ENCODE measurements around the gene UBE2O.

The UBE2O gene

GRCh38 chr17:76472258-76472645, 19.3 kb upstream of the UBE2O start:
- H3K4me3 ChIP-seq (replicated peaks in 1 of 2; ENCODE audit: low read depth in 2 of 2, low read length in 2 of 2): no peak overlapping the region
- TF ChIP-seq CTCF (IDR thresholded peaks at IDR 0.05; ENCODE audit: low read depth, low read length): no peak

DNA sequence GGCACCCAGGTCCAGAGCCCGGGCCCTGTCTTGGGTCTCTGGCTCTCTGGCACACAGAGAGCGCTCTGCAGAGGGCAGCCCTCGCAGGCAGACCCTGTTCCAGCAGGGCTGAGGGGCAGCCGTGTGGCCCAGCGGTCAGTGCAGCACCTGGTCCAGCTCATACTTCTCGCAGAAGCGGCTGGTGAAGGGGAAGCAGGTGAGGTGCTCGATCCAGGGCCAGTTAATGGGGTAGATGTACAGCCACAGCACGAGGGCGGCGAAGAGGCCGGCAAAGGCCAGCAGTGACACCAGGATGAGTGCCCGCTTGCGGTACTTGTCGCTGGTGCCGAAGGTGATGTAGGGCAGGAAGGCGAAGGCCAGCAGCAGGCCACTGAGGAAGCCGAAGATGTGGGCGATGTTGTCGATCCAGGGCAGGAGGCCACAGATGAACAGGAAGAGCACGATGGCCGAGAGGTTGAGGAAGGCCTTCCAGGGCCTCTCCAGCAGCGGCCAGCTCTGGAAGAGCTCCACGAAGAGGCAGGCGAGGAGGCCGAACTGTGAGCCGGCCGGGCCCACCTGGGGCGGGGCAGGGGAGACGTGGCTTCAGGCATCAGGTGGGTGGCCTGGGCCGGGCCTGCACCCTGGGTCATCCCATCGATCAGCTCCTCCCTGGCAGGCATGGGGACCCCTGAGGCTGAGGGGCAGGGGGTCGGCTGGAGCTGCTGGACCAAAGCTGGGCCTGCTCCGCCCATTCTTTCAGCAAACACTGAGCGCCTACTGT, 18.7 kb upstream of the UBE2O start:
- TF ChIP-seq CTCF (IDR thresholded peaks at IDR 0.05; ENCODE audit: low read depth, low read length): no peak
- H3K4me3 ChIP-seq (replicated peaks in 1 of 2; ENCODE audit: low read depth in 2 of 2, low read length in 2 of 2): no peak overlapping the region
- no peak for DNase-seq (ENCODE audit: low read depth in 2 of 2)

More at GRCh38 chr17:76472258-76472645, 19.3 kb upstream of the UBE2O start:
- no peak for DNase-seq (ENCODE audit: low read depth in 2 of 2)

GRCh38 chr17:76469991-76470739, 17.2 kb upstream of the UBE2O start:
- H3K4me3 ChIP-seq (replicated peaks in 1 of 2; ENCODE audit: low read depth in 2 of 2, low read length in 2 of 2): no peak overlapping the region
- no peak for DNase-seq (ENCODE audit: low read depth in 2 of 2)
- TF ChIP-seq CTCF (IDR thresholded peaks at IDR 0.05; ENCODE audit: low read depth, low read length): no peak

- no peak for DNase-seq (ENCODE audit: low read depth in 2 of 2)
- no peak for TF ChIP-seq CTCF (IDR thresholded peaks at IDR 0.05; ENCODE audit: low read depth, low read length)
- H3K4me3 ChIP-seq (replicated peaks in 1 of 2; ENCODE audit: low read depth in 2 of 2, low read length in 2 of 2): no peak overlapping the region
Measured at GRCh38 chr17:76469076-76469990, 16.4 kb upstream of the UBE2O start.

DNA sequence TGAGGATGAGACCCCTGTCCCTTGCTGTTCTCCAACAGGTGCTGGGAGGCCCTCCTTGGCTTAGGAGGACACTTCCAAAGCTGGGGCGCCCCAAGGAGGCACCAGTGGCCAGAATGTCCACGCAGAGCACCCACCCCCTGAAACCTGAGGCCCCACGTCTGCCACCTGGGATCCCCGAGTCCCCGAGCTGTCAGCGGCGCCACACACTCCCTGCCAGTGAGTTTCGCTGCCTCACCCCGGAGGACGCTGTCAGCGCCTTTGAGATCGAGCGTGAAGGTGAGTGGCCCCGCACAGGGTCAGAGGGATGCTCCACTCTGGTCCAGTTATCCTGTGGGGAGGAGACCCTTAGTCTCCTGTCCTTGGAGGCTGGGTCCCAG, 15.7 kb upstream of the UBE2O start:
- H3K4me3 ChIP-seq (replicated peaks in 1 of 2; ENCODE audit: low read depth in 2 of 2, low read length in 2 of 2): no peak overlapping the region
- TF ChIP-seq CTCF (IDR thresholded peaks at IDR 0.05; ENCODE audit: low read depth, low read length): no peak
- no peak for DNase-seq (ENCODE audit: low read depth in 2 of 2)

GRCh38 chr17:76467809-76468633, 15.1 kb upstream of the UBE2O start:
- TF ChIP-seq CTCF (IDR thresholded peaks at IDR 0.05; ENCODE audit: low read depth, low read length): no peak
- no peak for DNase-seq (ENCODE audit: low read depth in 2 of 2)
- no peak overlapping the region for H3K4me3 ChIP-seq (replicated peaks in 1 of 2; ENCODE audit: low read depth in 2 of 2, low read length in 2 of 2)
